DMS153 (cell line): ENCODE measurements around the gene MACROD2.

Experiments used
- DNase-seq: peaks from one replicate; lab custom pipeline; 2025; lab: John Stamatoyannopoulos, UW

Gene MACROD2

GRCh38 chr20:15623215-15623614 lies 1627.9 kb downstream of the MACROD2 start:
- DNase-seq = no peak

- no peak for DNase-seq
These were observed 1630.7 kb downstream of the MACROD2 start for GRCh38 chr20:15625981-15626380.

GRCh38 chr20:15627089-15627488 lies 1631.8 kb downstream of the MACROD2 start:
- no peak for DNase-seq

- DNase-seq = no peak
These were observed 1632.2 kb downstream of the MACROD2 start for GRCh38 chr20:15627501-15627903.

GRCh38 chr20:15628851-15629353 lies 1633.6 kb downstream of the MACROD2 start:
- DNase-seq = no peak

GRCh38 chr20:15630360-15630759 lies 1635.0 kb downstream of the MACROD2 start:
- DNase-seq = no peak

- no peak for DNase-seq
These were observed 1637.4 kb downstream of the MACROD2 start for GRCh38 chr20:15632680-15633079.

- DNase-seq = no peak
These were observed 1638.8 kb downstream of the MACROD2 start for GRCh38 chr20:15634102-15634501.

- DNase-seq = no peak
These were observed 1642.2 kb downstream of the MACROD2 start for GRCh38 chr20:15637546-15637945.

GRCh38 chr20:15637950-15638754 lies 1642.8 kb downstream of the MACROD2 start:
- no peak for DNase-seq

- no peak for DNase-seq
These were observed 1643.5 kb downstream of the MACROD2 start for GRCh38 chr20:15638816-15639215.

- no peak for DNase-seq
These were observed 1644.5 kb downstream of the MACROD2 start for GRCh38 chr20:15639839-15640238.

GRCh38 chr20:15642109-15642508 lies 1646.8 kb downstream of the MACROD2 start:
- no peak for DNase-seq

GRCh38 chr20:15642676-15643075 lies 1647.4 kb downstream of the MACROD2 start:
- no peak for DNase-seq

GRCh38 chr20:15643713-15644112 lies 1648.4 kb downstream of the MACROD2 start:
- no peak for DNase-seq

GRCh38 chr20:15645816-15646215 lies 1650.5 kb downstream of the MACROD2 start:
- DNase-seq = no peak

GRCh38 chr20:15653396-15654207 lies 1658.3 kb downstream of the MACROD2 start:
- DNase-seq = no peak

- peak; percentile 62 for DNase-seq
These were observed 1658.9 kb downstream of the MACROD2 start for GRCh38 chr20:15654208-15654649.

GRCh38 chr20:15655295-15655874 lies 1660.1 kb downstream of the MACROD2 start:
- no peak for DNase-seq

GRCh38 chr20:15656124-15656523 lies 1660.8 kb downstream of the MACROD2 start:
- no peak for DNase-seq

- DNase-seq = no peak
These were observed 1663.0 kb downstream of the MACROD2 start for GRCh38 chr20:15658295-15658694.

GRCh38 chr20:15673206-15673605 lies 1677.9 kb downstream of the MACROD2 start:
- DNase-seq = no peak
